Neural progenitor cell (in vitro differentiated cells): ENCODE data around the gene MED9. TPM values are rescaled to one million over a fixed set of nuclear protein-coding genes. Genes with fewer than 3 reads are reported as not detected.

Experiments used
- DNase-seq: peaks from one replicate; pipeline ENCODE4 v3.0.0-alpha.2; 2016; ENCODE audit warnings: low spot score
- H2AFZ ChIP-seq: fragments of 200-600 bp; sonication (generic); replicated peaks from 2 replicates; pipeline ENCODE4 v1.6.1; 2016; ENCODE audit warnings: antibody characterized with exemption
- H3F3A ChIP-seq: fragments of 200-600 bp; sonication (generic); 2 replicates; pipeline ENCODE4 v1.6.1; 2016; ENCODE audit warnings: antibody characterized with exemption, low read depth
- H3K27ac ChIP-seq: fragments of 200-600 bp; sonication (generic); 2 replicates; pipeline ENCODE4 v1.5.1; 2016; ENCODE audit warnings: mild to moderate bottlenecking
- H3K27me3 ChIP-seq: fragments of 200-600 bp; sonication (generic); 2 replicates; pipeline ENCODE4 v1.6.1; 2016; ENCODE audit warnings: mild to moderate bottlenecking, moderate library complexity
- H3K36me3 ChIP-seq: fragments of 200-600 bp; sonication (generic); 2 replicates; pipeline ENCODE4 v1.5.1; 2016
- H3K4me1 ChIP-seq: fragments of 200-600 bp; sonication (generic); 2 replicates; pipeline ENCODE4 v1.6.1; 2016; ENCODE audit warnings: mixed run types
- H3K4me2 ChIP-seq: fragments of 200-600 bp; sonication (generic); 2 replicates; pipeline ENCODE4 v1.6.1; 2016
- H3K4me3 ChIP-seq: fragments of 200-600 bp; sonication (generic); 2 replicates; pipeline ENCODE4 v1.5.1; 2016
- H3K79me2 ChIP-seq: fragments of 200-600 bp; sonication (generic); 2 replicates; pipeline ENCODE4 v1.6.1; 2016; ENCODE audit warnings: low read depth
- H3K9ac ChIP-seq: fragments of 200-600 bp; sonication (generic); 2 replicates; pipeline ENCODE4 v1.6.1; 2016
- H3K9me3 ChIP-seq: fragments of 200-600 bp; sonication (generic); 2 replicates; pipeline ENCODE4 v1.5.1; 2016; ENCODE audit warnings: low read depth
- H4K20me1 ChIP-seq: fragments of 200-600 bp; sonication (generic); 2 replicates; pipeline ENCODE4 v1.6.1; 2016; ENCODE audit warnings: low read depth
- H3K27ac Mint-ChIP-seq: 3 replicates; pipeline ENCODE4 v1.8.0; 2021; ENCODE audit warnings: mixed read lengths
- H3K27me3 Mint-ChIP-seq: 2 replicates; pipeline ENCODE4 v1.8.0; 2022; ENCODE audit warnings: low read depth, mild to moderate bottlenecking, inconsistent platforms, moderate library complexity, mixed read lengths; ENCODE audit not compliant: insufficient read depth
- H3K36me3 Mint-ChIP-seq: 3 replicates; pipeline ENCODE4 v1.8.0; 2021; ENCODE audit warnings: mixed read lengths
- H3K4me1 Mint-ChIP-seq: 3 replicates; pipeline ENCODE4 v1.8.0; 2021; ENCODE audit warnings: mixed read lengths
- H3K4me3 Mint-ChIP-seq: 3 replicates; pipeline ENCODE4 v1.8.0; 2021; ENCODE audit warnings: mild to moderate bottlenecking, moderate library complexity, mixed read lengths
- H3K9me3 Mint-ChIP-seq: 3 replicates; pipeline ENCODE4 v1.8.0; 2020; ENCODE audit warnings: mixed read lengths
- EZH2 ChIP-seq: fragments of 200-600 bp; sonication (generic); IDR thresholded peaks from 2 replicates; pipeline ENCODE4 v1.6.1; 2017; ENCODE audit warnings: antibody characterized with exemption, mild to moderate bottlenecking, moderate library complexity
- EZH2phosphoT487 ChIP-seq: fragments of 200-600 bp; sonication (generic); IDR thresholded peaks from 2 replicates; pipeline ENCODE4 v1.6.1; 2017; ENCODE audit warnings: antibody characterized with exemption
- total RNA-seq: library from RNA; depleted of rRNA; stranded (reverse); fragments of >200 nt; gene quantifications from 2 replicates; pipeline ENCODE4 v1.2.3, GENCODE V29; 2015; ENCODE audit warnings: low replicate concordance
- TF ChIP-seq, protein P1 (sequence below): fragments of 200-600 bp; sonication (generic); IDR thresholded peaks from 2 replicates; pipeline ENCODE4 v1.5.1; 2017; ENCODE audit warnings: antibody characterized with exemption, mild to moderate bottlenecking

MED9 gene
- total RNA-seq, 1 donor from 2014 or later, result 15.7 TPM

- Histone ChIP-seq H3K9ac (no peak overlapping the region), H3K27me3 (no peaks in the 10 kb centered on the region), H3K4me3 (no peak overlapping the region), H2AFZ (no peak overlapping the region), H4K20me1 (no peaks in the 10 kb centered on the region), H3K4me2 (no peak overlapping the region), H3K27ac (no peak overlapping the region), H3K9me3 (no peaks in the 10 kb centered on the region), H3K79me2 (no peaks in the 10 kb centered on the region), H3K36me3 (no peaks in the 10 kb centered on the region), H3F3A (no peaks in the 10 kb centered on the region), H3K4me1 (peaks cover 5% of the 10 kb centered on the region)
- no peaks in the 10 kb centered on the region for H3K27me3 Mint-ChIP-seq
- no peaks in the 10 kb centered on the region for H3K36me3 Mint-ChIP-seq
- peaks cover 16% of the 10 kb centered on the region for H3K4me1 Mint-ChIP-seq
- no peak overlapping the region for H3K4me3 Mint-ChIP-seq
- DNase-seq, result no peak
- H3K9me3 Mint-ChIP-seq, result no peaks in the 10 kb centered on the region
- TF ChIP-seq, protein P1, sequence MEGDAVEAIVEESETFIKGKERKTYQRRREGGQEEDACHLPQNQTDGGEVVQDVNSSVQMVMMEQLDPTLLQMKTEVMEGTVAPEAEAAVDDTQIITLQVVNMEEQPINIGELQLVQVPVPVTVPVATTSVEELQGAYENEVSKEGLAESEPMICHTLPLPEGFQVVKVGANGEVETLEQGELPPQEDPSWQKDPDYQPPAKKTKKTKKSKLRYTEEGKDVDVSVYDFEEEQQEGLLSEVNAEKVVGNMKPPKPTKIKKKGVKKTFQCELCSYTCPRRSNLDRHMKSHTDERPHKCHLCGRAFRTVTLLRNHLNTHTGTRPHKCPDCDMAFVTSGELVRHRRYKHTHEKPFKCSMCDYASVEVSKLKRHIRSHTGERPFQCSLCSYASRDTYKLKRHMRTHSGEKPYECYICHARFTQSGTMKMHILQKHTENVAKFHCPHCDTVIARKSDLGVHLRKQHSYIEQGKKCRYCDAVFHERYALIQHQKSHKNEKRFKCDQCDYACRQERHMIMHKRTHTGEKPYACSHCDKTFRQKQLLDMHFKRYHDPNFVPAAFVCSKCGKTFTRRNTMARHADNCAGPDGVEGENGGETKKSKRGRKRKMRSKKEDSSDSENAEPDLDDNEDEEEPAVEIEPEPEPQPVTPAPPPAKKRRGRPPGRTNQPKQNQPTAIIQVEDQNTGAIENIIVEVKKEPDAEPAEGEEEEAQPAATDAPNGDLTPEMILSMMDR, result no peak
- no peak for TF ChIP-seq EZH2phosphoT487
- TF ChIP-seq EZH2, result no peak
- no peak overlapping the region for H3K27ac Mint-ChIP-seq
Observed at GRCh38 chr17:17508019-17508535, 31.3 kb downstream of the MED9 start.

DNA sequence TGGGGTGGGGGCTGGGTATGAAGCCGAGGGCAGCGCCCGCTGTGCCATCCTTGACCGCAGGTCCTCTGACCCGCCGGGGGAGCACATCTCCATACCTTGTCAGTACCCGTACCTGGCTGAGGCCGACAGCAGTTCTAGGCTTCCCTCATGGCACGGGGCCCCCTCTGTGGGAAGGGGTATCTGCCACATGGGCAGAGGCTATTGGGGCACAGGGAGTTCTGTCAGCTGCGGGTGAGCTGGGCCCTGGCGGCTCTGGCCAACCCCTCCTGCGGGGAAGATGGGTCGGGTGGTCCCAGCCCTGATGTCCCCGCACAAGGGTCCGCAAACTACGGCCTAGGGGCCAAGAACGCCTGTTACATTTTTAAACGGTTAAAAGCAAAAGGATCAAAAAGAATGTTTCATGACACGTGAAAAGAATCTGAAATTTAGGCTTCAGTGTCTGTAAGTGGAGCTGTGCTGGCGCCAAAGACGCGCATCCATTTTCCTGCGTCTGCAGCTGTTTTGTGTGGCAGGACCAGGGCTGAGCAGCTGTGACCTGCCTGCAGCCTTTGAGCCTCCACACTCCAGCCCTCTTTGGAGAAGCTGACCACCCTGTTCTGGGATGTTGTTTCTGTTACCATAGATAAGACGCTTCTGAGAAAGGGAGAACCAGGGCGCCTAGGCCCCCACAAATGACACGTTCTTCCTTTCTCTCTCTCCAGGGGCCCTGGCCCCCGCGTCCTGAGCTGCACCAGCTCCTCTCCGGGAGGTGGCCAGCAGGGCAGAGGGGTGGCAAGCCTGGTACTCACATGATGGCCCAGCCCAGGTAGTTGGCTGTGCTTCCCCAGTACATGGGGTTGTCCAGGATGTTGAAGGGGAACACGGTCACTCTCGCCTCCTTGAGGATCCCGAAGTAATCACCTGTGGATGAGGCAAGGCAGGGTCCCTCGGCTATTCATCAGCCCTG is 32.1 kb downstream of the MED9 start:
- Histone ChIP-seq H2AFZ (no peak overlapping the region), H3K4me1 (peaks cover 1% of the 10 kb centered on the region), H4K20me1 (no peaks in the 10 kb centered on the region), H3F3A (no peaks in the 10 kb centered on the region), H3K79me2 (no peaks in the 10 kb centered on the region), H3K27ac (no peak overlapping the region), H3K27me3 (no peaks in the 10 kb centered on the region), H3K9ac (no peak overlapping the region), H3K9me3 (no peaks in the 10 kb centered on the region), H3K4me3 (no peak overlapping the region), H3K4me2 (no peak overlapping the region), H3K36me3 (no peaks in the 10 kb centered on the region)
- Mint-ChIP-seq H3K4me3 (no peak overlapping the region), H3K9me3 (no peaks in the 10 kb centered on the region), H3K27me3 (no peaks in the 10 kb centered on the region), H3K4me1 (peaks cover 10% of the 10 kb centered on the region), H3K27ac (no peak overlapping the region), H3K36me3 (no peaks in the 10 kb centered on the region)
- TF ChIP-seq EZH2 (no peak), EZH2phosphoT487 (no peak)
- TF ChIP-seq, protein P1, result no peak
- no peak for DNase-seq

DNA sequence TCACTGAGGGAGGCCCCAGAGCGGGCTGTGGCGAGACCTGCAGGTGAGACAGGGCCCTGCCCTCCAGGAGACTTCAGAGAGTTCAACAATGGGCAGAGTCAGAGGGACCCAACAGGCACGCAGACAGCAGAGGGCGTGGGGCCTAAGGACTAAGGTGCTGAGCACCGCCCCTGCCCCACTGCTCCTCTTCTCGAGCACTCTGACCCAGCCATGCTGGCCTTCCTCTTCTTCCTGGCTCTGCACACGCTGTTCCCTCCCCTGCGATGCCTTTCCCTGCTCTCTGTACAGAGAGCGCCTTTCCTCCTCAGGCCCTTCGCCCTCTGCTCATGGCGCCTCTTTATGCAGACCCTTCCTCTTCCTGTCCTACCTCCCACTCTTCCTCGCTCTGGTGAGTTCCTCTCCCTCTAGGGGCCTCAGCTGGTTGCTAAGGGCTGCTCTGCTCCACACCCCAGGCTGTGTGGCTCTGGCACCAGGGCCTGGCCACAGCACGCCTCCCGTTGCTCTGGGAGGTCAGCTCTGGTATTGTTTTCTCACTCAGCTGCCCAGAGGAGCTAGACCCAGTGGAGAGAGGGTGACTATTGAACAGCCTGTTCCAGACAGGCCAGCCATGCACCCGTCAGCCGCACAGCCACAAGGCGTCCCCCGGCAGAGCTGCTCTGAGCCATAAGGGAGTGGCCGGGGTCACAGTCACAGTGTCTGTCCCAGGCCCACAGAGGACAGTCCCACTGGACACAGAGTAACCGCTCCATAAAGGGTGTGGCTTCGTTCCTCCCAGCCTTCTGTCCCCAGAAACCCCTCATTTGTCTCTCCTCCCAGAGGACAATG is 33.0 kb downstream of the MED9 start:
- H3K9me3 Mint-ChIP-seq, result no peaks in the 10 kb centered on the region
- Histone ChIP-seq H3K79me2 (no peaks in the 10 kb centered on the region), H3K4me3 (no peak overlapping the region), H3K27ac (no peak overlapping the region), H3K9ac (no peak overlapping the region), H3K27me3 (no peaks in the 10 kb centered on the region), H3F3A (no peaks in the 10 kb centered on the region), H4K20me1 (no peaks in the 10 kb centered on the region), H3K4me2 (no peak overlapping the region), H3K9me3 (no peaks in the 10 kb centered on the region), H2AFZ (no peak overlapping the region), H3K4me1 (peaks cover under 1% of the 10 kb centered on the region), H3K36me3 (no peaks in the 10 kb centered on the region)
- TF ChIP-seq EZH2phosphoT487, result no peak
- TF ChIP-seq, protein P1, result no peak
- no peak for TF ChIP-seq EZH2
- H3K4me1 Mint-ChIP-seq, result peaks cover 11% of the 10 kb centered on the region
- H3K27ac Mint-ChIP-seq, result no peak overlapping the region
- H3K27me3 Mint-ChIP-seq, result no peaks in the 10 kb centered on the region
- no peaks in the 10 kb centered on the region for H3K36me3 Mint-ChIP-seq
- no peak overlapping the region for H3K4me3 Mint-ChIP-seq
- no peak for DNase-seq
